HepG2 (cell line): ENCODE measurements around the gene PRRT2. TPM values are rescaled to one million over a fixed set of nuclear protein-coding genes. Genes with fewer than 3 reads are reported as not detected.

Source experiments
- GMEB1 ChIP-seq: sonication (generic); formaldehyde crosslinking; IDR thresholded peaks from 2 replicates; pipeline ENCODE4 v1.5.1; 2020; ENCODE audit warnings: missing genetic modification reagents, mild to moderate bottlenecking, borderline replicate concordance
- KAT7 ChIP-seq: IDR thresholded peaks from 2 replicates; pipeline ENCODE4 v1.6.1; 2018; ENCODE audit warnings: borderline replicate concordance, missing compliant biosample characterization
- SRSF4 ChIP-seq: fragments of 200-400 bp; formaldehyde crosslinking; IDR thresholded peaks from one replicate; pipeline ENCODE4 v1.6.1; 2018; ENCODE audit warnings: mild to moderate bottlenecking, low read depth, low read length, moderate library complexity; ENCODE audit not compliant: poor library complexity, severe bottlenecking
- UBTF ChIP-seq: sonication (generic); formaldehyde crosslinking; IDR thresholded peaks from 2 replicates; pipeline ENCODE4 v1.4.0; 2020; ENCODE audit warnings: mild to moderate bottlenecking, missing genetic modification reagents
- ZBED4 ChIP-seq: sonication (generic); formaldehyde crosslinking; IDR thresholded peaks from 2 replicates; pipeline ENCODE4 v1.4.0; 2020; ENCODE audit warnings: missing genetic modification reagents, borderline replicate concordance
- ZBTB49 ChIP-seq: sonication (generic); formaldehyde crosslinking; IDR thresholded peaks from 2 replicates; pipeline ENCODE4 v1.4.0; 2020; ENCODE audit warnings: missing genetic modification reagents, borderline replicate concordance
- ZHX2 ChIP-seq, 2 experiments: sonication (generic) in 1 of 2; formaldehyde crosslinking in 1 of 2; IDR thresholded peaks; 2 replicates each; pipeline versions ENCODE4 v1.6.1 to v1.9.0; 2014 to 2022; ENCODE audit warnings: antibody characterized with exemption in 1 of 2, borderline replicate concordance in 1 of 2, inconsistent platforms in 1 of 2, low read depth in 1 of 2, missing genetic modification reagents in 1 of 2
- polyA plus RNA-seq, 8 experiments: library from polyadenylated mRNA; depleted of rRNA in 3 of 8; stranded (reverse) in 7 of 8; unstranded in 1 of 8; fragments of >200 nt; fragmentation: Illumina TruSeq in 4 of 8; extraction: Trizol in 4 of 8; gene quantifications; 2 replicates each; pipeline versions ENCODE4 v1.2.1 to v1.2.3, GENCODE V29; 2011 to 2016; ENCODE audit warnings: low read depth in 4 of 8, missing spikeins in 1 of 8, mixed read lengths in 1 of 8; ENCODE audit not compliant: insufficient read depth in 1 of 8
- total RNA-seq, 5 experiments: library from RNA; depleted of rRNA; stranded (reverse); fragments of >200 nt; fragmentation: Illumina TruSeq; extraction: Trizol; gene quantifications; 2 replicates each; pipeline ENCODE4 v1.2.3, GENCODE V29; 2016; ENCODE audit warnings: low read depth in 1 of 5

Gene PRRT2
- total and polyA plus RNA-seq, 2 of the 13 experiments (the other 11 are each of a cell fraction or from before 2014, with no cell fraction given): 0.51 to 1.1 TPM

GRCh38 chr16:29862884-29863668, 51.1 kb downstream of the PRRT2 start, which contains the start of gene CDIPT (continued):
- TF ChIP-seq ZBED4 (CRISPR knock-in tag): peak; percentile 71
- no peak for TF ChIP-seq SRSF4
- peak; percentile 70; the same call in 1 of the 2 replicates for TF ChIP-seq GMEB1 (CRISPR knock-in tag)
- 0 out of 2 replicates have a peak, but pooled peaks have one; percentile 52 for TF ChIP-seq KAT7
- TF ChIP-seq ZBTB49 (CRISPR knock-in tag): 0 out of 2 replicates have a peak, but pooled peaks have one; percentile 36
- TF ChIP-seq UBTF (CRISPR knock-in tag): peak; percentile 80
- peak; percentile 79 for TF ChIP-seq ZHX2 (IDR thresholded peaks at IDR 0.05; ENCODE audit: low read depth)
- TF ChIP-seq ZHX2 (CRISPR knock-in tag; IDR thresholded peaks at IDR 0.05; ENCODE audit: borderline replicate concordance): no peak
